K562 (cell line): ENCODE data around the gene ACP5. TPM values are rescaled to one million over a fixed set of nuclear protein-coding genes. Genes with fewer than 3 reads are reported as not detected.
"Not testable (repeated sequence)": the region's sequence is repeated elsewhere in the genome, so short reads cannot be mapped to it uniquely, and the experiment has no call there.

Experiments
- BCOR ChIP-seq: fragments of 450-650 bp; IDR thresholded peaks from 2 replicates; pipeline ENCODE4 v1.6.1; 2016
- GABPA ChIP-seq: fragments of 200-800 bp; sonication (Bioruptor generic); conservative IDR thresholded peaks from 2 replicates; pipeline ENCODE4 v1.6.1; 2016; ENCODE audit warnings: low read depth, missing genetic modification characterization, missing compliant biosample characterization
- PTTG1 ChIP-seq: fragments of 450-650 bp; IDR thresholded peaks from 2 replicates; pipeline ENCODE4 v1.6.1; 2016; ENCODE audit warnings: low read depth, mild to moderate bottlenecking, missing genetic modification characterization, missing compliant biosample characterization
- ZBTB12 ChIP-seq: fragments of 250-450 bp; sonication (Bioruptor Pico); IDR thresholded peaks from 2 replicates; pipeline ENCODE4 v1.4.0; 2020
- ZBTB40 ChIP-seq, 2 experiments: fragments of 450-650 bp in 1 of 2; sonication (generic) in 1 of 2; formaldehyde crosslinking in 1 of 2; IDR thresholded peaks; 2 replicates each; pipeline versions ENCODE4 v1.7.1 to v1.9.0; 2016 to 2022; ENCODE audit warnings: inconsistent platforms in 1 of 2, mild to moderate bottlenecking in 1 of 2, missing genetic modification reagents in 1 of 2
- polyA plus RNA-seq, 8 experiments: library from polyadenylated mRNA; depleted of rRNA in 4 of 8; stranded (reverse) in 5 of 8; unstranded in 3 of 8; fragments of >200 nt; fragmentation: Nextera tagmentation in 2 of 8; fragmentation: Illumina TruSeq in 1 of 8; extraction: Ambion mirVana in 2 of 8; extraction: Trizol in 1 of 8; gene quantifications; 2 replicates each; pipeline versions ENCODE4 v1.2.1 to v1.2.3, GENCODE V29; 2011 to 2014; ENCODE audit warnings: inconsistent platforms in 1 of 8, missing spikeins in 1 of 8
- total RNA-seq, 7 experiments: library from RNA; depleted of rRNA in 6 of 7; stranded (reverse); fragments of >200 nt in 6 of 7; fragmentation: Illumina TruSeq in 2 of 7; extraction: Trizol in 2 of 7; gene quantifications; 2 replicates each; pipeline versions ENCODE4 v1.2.1 to v1.2.3, GENCODE V29; 2011 to 2021; ENCODE audit warnings: low replicate concordance in 1 of 7

ACP5 gene
- total and polyA plus RNA-seq, 9 of the 15 experiments (the other 6 are each of a cell fraction or from before 2014, with no cell fraction given) = 0.06 to 1.1 (median 0.31) TPM; not detected in 1

- TF ChIP-seq PTTG1 (tag) (0 out of 2 replicates have a peak, but pooled peaks have one; percentile 17), ZBTB12 (CRISPR knock-in tag) (0 out of 2 replicates have a peak, but pooled peaks have one; percentile 25), BCOR (peak; percentile 33; the same call in 1 of the 2 replicates), ZBTB40 (IDR thresholded peaks at IDR 0.05) (0 out of 2 replicates have a peak, but pooled peaks have one; percentile 2), GABPA (tag) (peak; percentile 7; the same call in 1 of the 2 replicates)
- not testable (repeated sequence) for TF ChIP-seq ZBTB40 (CRISPR knock-in tag; IDR thresholded peaks at IDR 0.05)
Measured at GRCh38 chr19:11564082-11564807, 13.2 kb downstream of the ACP5 start (continued).
